ENCODE results near the gene USH2A.

USH2A gene

GRCh38 chr1:215643592-215644321 lies 779.5 kb downstream of the USH2A start:
- intact Hi-C loops (cut with DNase I; ENCODE audit: low total_unique reads) = no loop called here
- Histone ChIP-seq H3K27ac (no peak overlapping the region), H3K4me3 (no peak overlapping the region), H3K4me1 (no peaks in the 10 kb centered on the region), H3K9me3 (no peaks in the 10 kb centered on the region), H3K27me3 (no peaks in the 10 kb centered on the region), H3K36me3 (no peaks in the 10 kb centered on the region)
- no peak for TF ChIP-seq CTCF (IDR thresholded peaks at IDR 0.05)
- no peak for DNase-seq

- Histone ChIP-seq H3K4me3 (no peak overlapping the region), H3K4me1 (peaks cover 0 to 14% (median 9%) of the 10 kb centered on the region in 4 donors), H3K9me3 (no peaks in the 10 kb centered on the region), H3K27ac (no peak overlapping the region), H3K36me3 (no peaks in the 10 kb centered on the region), H3K27me3 (no peaks in the 10 kb centered on the region)
- intact Hi-C loops (cut with DNase I; ENCODE audit: low total_unique reads) = no loop called here
- no peak for DNase-seq
- no peak for TF ChIP-seq CTCF (IDR thresholded peaks at IDR 0.05)
Measured at GRCh38 chr1:215640429-215641148, 782.7 kb downstream of the USH2A start.

GRCh38 chr1:215637041-215637573 lies 786.1 kb downstream of the USH2A start:
- peak; percentile 65 to 85 for DNase-seq
- H3K27me3 ChIP-seq = no peaks in the 10 kb centered on the region
- no peaks in the 10 kb centered on the region for H3K9me3 ChIP-seq
- peak overlapping the region; percentile 29 to 37 for H3K4me3 ChIP-seq
- no peaks in the 10 kb centered on the region for H3K36me3 ChIP-seq
- intact Hi-C loops (cut with DNase I; ENCODE audit: low total_unique reads) = no loop called here
- peak overlapping the region; percentile 52 to 53 for H3K27ac ChIP-seq
- peaks cover 0 to 14% (median 9%) of the 10 kb centered on the region in 4 donors for H3K4me1 ChIP-seq
- TF ChIP-seq CTCF (IDR thresholded peaks at IDR 0.05) = no peak

GRCh38 chr1:215636258-215636965 lies 786.8 kb downstream of the USH2A start:
- no peaks in the 10 kb centered on the region for H3K27me3 ChIP-seq
- H3K4me1 ChIP-seq = peaks cover 0 to 14% (median 9%) of the 10 kb centered on the region in 4 donors
- peak overlapping the region; percentile 52 to 53 for H3K27ac ChIP-seq
- H3K4me3 ChIP-seq = peak overlapping the region; percentile 29 to 37
- H3K9me3 ChIP-seq = no peaks in the 10 kb centered on the region
- DNase-seq = peak; percentile 44 to 69
- TF ChIP-seq CTCF (IDR thresholded peaks at IDR 0.05) = no peak
- H3K36me3 ChIP-seq = no peaks in the 10 kb centered on the region
- intact Hi-C loops (cut with DNase I; ENCODE audit: low total_unique reads) = no loop called here

- TF ChIP-seq CTCF (IDR thresholded peaks at IDR 0.05) = no peak
- H3K4me3 ChIP-seq = no peak overlapping the region
- H3K36me3 ChIP-seq = no peaks in the 10 kb centered on the region
- intact Hi-C loops (cut with DNase I; ENCODE audit: low total_unique reads) = no loop called here
- H3K4me1 ChIP-seq = peaks cover 0 to 14% (median 9%) of the 10 kb centered on the region in 4 donors
- H3K27ac ChIP-seq = no peak overlapping the region
- no peaks in the 10 kb centered on the region for H3K27me3 ChIP-seq
- H3K9me3 ChIP-seq = no peaks in the 10 kb centered on the region
- no peak for DNase-seq
Measured at GRCh38 chr1:215635827-215636226, 787.4 kb downstream of the USH2A start.
